MM.1S (cell line): ENCODE data around the gene IPO9.

Source experiments
- CTCF ChIP-seq: fragments of 300-600 bp; sonication (generic); IDR thresholded peaks from 2 replicates; pipeline ENCODE4 v1.5.1; 2016; ENCODE audit warnings: antibody characterized with exemption, low read length, mixed read lengths
- EZH2 ChIP-seq: fragments of 300-600 bp; sonication (generic); optimal IDR thresholded peaks from 2 replicates; pipeline ENCODE3; 2017; ENCODE audit warnings: low read depth, mild to moderate bottlenecking, antibody characterized with exemption, low read length, mixed read lengths

DNA sequence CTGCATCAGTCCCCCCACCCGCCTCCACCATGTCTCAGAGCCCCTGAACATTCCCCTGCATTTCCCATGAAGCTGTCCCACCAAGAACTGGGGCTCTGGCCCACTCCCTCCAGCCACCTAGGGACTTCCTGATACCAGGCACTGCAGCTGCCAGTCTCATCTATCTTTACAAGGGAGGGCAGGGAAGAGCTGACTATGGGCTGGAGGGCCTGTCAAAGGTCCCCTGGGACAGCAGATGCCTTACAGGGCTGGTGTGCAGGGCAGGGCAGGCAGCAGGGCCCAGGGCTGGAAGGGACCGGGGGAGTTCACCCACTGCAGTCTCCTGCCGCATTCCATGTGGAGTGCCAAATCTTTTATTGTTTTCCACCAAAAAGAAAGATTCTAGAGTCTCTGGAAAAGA, 77.4 kb downstream of the IPO9 start:
- TF ChIP-seq CTCF = no peak
- no peak for TF ChIP-seq EZH2
